HepG2 (cell line): ENCODE data around the gene CLTA. TPM values are rescaled to one million over a fixed set of nuclear protein-coding genes. Genes with fewer than 3 reads are reported as not detected.

Experiments
- ATAC-seq: fragments of 200-7000 bp; cut with Tn5 transposase; 3 replicates; pipeline ENCODE4 v1.9.1; 2020; ENCODE audit warnings: mild to moderate bottlenecking, moderate library complexity
- BruUV-seq: library from RNA; stranded (reverse); fragments of 400-500 nt; replicated peaks from 2 replicates; lab custom pipeline; 2021; lab: Mats Ljungman, UMichigan
- CTCF ChIA-PET: fragments of 300-600 bp; formaldehyde crosslinking; extraction: SDS; loops from one replicate; lab custom pipeline; 2021; ENCODE audit warnings: low total read pairs, inconsistent platforms, low intra/inter-chr PET ratio; lab: Yijun Ruan, JAX
- POLR2A ChIA-PET: fragments of 350-600 bp; sonication (Branson Sonifier 250); formaldehyde crosslinking; loops from one replicate; lab custom pipeline; 2020; ENCODE audit warnings: antibody characterized with exemption, inconsistent platforms; lab: Yijun Ruan, JAX
- DNase-seq: peaks from one replicate; pipeline ENCODE4 v3.0.0-alpha.2; 2015; ENCODE audit warnings: low spot score
- FAIRE-seq: peaks from 3 replicates; lab custom pipeline; 2011; peaks lifted over from hg19 to GRCh38; lab: Jason Lieb, UNC
- H2AFZ ChIP-seq: one replicate; pipeline ENCODE4 v1.6.1; 2011; ENCODE audit warnings: low read length, inconsistent platforms
- H3K27ac ChIP-seq: fragments of 300-600 bp; 3 replicates; pipeline ENCODE4 v1.8.0; 2011; ENCODE audit warnings: mixed run types, mild to moderate bottlenecking, mixed read lengths, low read length, inconsistent platforms; ENCODE audit not compliant: insufficient read depth; ENCODE audit errors: extremely low read length
- H3K27me3 ChIP-seq, 2 experiments: fragments of 200-600 bp in 1 of 2; 2 replicates in 1 of 2; 3 replicates in 1 of 2; pipeline versions ENCODE4 v1.6.0 to v1.8.0; 2011; ENCODE audit warnings: low read length in 2 of 2, mild to moderate bottlenecking in 2 of 2, moderate library complexity in 2 of 2, inconsistent platforms in 1 of 2; ENCODE audit not compliant: insufficient read depth in 2 of 2, control insufficient read depth in 1 of 2
- H3K36me3 ChIP-seq, 2 experiments: fragments of 200-600 bp in 1 of 2; replicated peaks in 1 of 2; 2 replicates in 1 of 2; 3 replicates in 1 of 2; pipeline versions ENCODE4 v1.5.1 to v1.8.0; 2011; ENCODE audit warnings: low read length in 2 of 2, inconsistent platforms in 1 of 2; ENCODE audit not compliant: insufficient read depth in 2 of 2, control insufficient read depth in 1 of 2
- H3K4me1 ChIP-seq: 2 replicates; pipeline ENCODE4 v1.5.1; 2012; ENCODE audit warnings: low read length, inconsistent platforms; ENCODE audit not compliant: insufficient read depth
- H3K4me2 ChIP-seq: 2 replicates; pipeline ENCODE4 v1.6.0; 2011; ENCODE audit warnings: low read depth, low read length, inconsistent platforms
- H3K4me3 ChIP-seq, 3 experiments: fragments of 200-600 bp in 1 of 3; sonication (generic), shearing (Covaris generic) in 1 of 3; replicated peaks in 1 of 3; 2 replicates each; pipeline ENCODE4 v1.5.1; 2011 to 2016; ENCODE audit warnings: low read length in 3 of 3, inconsistent platforms in 2 of 3, low read depth in 2 of 3, mild to moderate bottlenecking in 2 of 3, control low read depth in 1 of 3, mixed read lengths in 1 of 3; ENCODE audit not compliant: insufficient read depth in 1 of 3
- H3K79me2 ChIP-seq: one replicate; pipeline ENCODE4 v1.6.1; 2011; ENCODE audit warnings: low read length, inconsistent platforms; ENCODE audit not compliant: insufficient read depth
- H3K9ac ChIP-seq: 2 replicates; pipeline ENCODE4 v1.6.0; 2011; ENCODE audit warnings: mild to moderate bottlenecking, low read depth, low read length, inconsistent platforms; ENCODE audit not compliant: insufficient read depth
- H3K9me3 ChIP-seq: 2 replicates; pipeline ENCODE4 v1.5.1; 2012; ENCODE audit warnings: mild to moderate bottlenecking, low read length
- H4K20me1 ChIP-seq: 2 replicates; pipeline ENCODE4 v1.6.0; 2011; ENCODE audit warnings: inconsistent platforms, mild to moderate bottlenecking, low read length, moderate library complexity; ENCODE audit not compliant: insufficient read depth
- ATF7 ChIP-seq, 2 experiments: fragments of 450-650 bp in 1 of 2; sonication (generic) in 1 of 2; formaldehyde crosslinking in 1 of 2; IDR thresholded peaks; 2 replicates each; pipeline versions ENCODE4 v1.4.0 to v1.6.1; 2016 to 2020; ENCODE audit warnings: antibody characterized with exemption in 1 of 2, mild to moderate bottlenecking in 1 of 2, missing genetic modification reagents in 1 of 2
- CEBPG ChIP-seq: IDR thresholded peaks from 2 replicates; pipeline ENCODE4 v1.6.1; 2016
- CREB1 ChIP-seq, 2 experiments: fragments of 450-650 bp in 1 of 2; IDR thresholded peaks; 2 replicates each; pipeline ENCODE4 v1.6.1; 2016 to 2017; ENCODE audit warnings: control low read depth in 1 of 2, mild to moderate bottlenecking in 1 of 2, missing compliant biosample characterization in 1 of 2, missing genetic modification characterization in 1 of 2
- HNF4A ChIP-seq: sonication (generic); formaldehyde crosslinking; IDR thresholded peaks from 2 replicates; pipeline ENCODE4 v1.4.0; 2020; ENCODE audit warnings: missing genetic modification reagents
- KAT2B ChIP-seq: fragments of 150-350 bp; IDR thresholded peaks from 2 replicates; pipeline ENCODE4 v1.6.1; 2014; ENCODE audit warnings: low read depth, low read length, borderline replicate concordance
- NRL ChIP-seq: sonication (generic); formaldehyde crosslinking; IDR thresholded peaks from 2 replicates; pipeline ENCODE4 v1.5.0; 2020; ENCODE audit warnings: missing genetic modification reagents, mild to moderate bottlenecking, moderate library complexity, borderline replicate concordance
- PRMT3 ChIP-seq: sonication (generic); formaldehyde crosslinking; IDR thresholded peaks from 2 replicates; pipeline ENCODE4 v1.8.1; 2022; ENCODE audit warnings: low read depth, mild to moderate bottlenecking, moderate library complexity, missing genetic modification reagents, borderline replicate concordance
- ZBTB42 ChIP-seq: sonication (generic); formaldehyde crosslinking; IDR thresholded peaks from 2 replicates; pipeline ENCODE4 v1.5.0; 2020; ENCODE audit warnings: mild to moderate bottlenecking, missing genetic modification reagents
- ZNF34 ChIP-seq: sonication (generic); formaldehyde crosslinking; IDR thresholded peaks from 2 replicates; pipeline ENCODE4 v1.4.0; 2020; ENCODE audit warnings: mild to moderate bottlenecking, missing genetic modification reagents, borderline replicate concordance
- ZNF644 ChIP-seq: IDR thresholded peaks from 2 replicates; pipeline ENCODE4 v1.6.1; 2016; ENCODE audit warnings: low read depth
- WGBS: methylation state at CpG from one replicate; pipeline ENCODE4 v1.1.6; 2017; ENCODE audit warnings: low lambda C conversion rate; 5-methylcytosine and 5-hydroxymethylcytosine counted together
- in situ Hi-C: cut with HindIII; loops from 2 replicates; pipeline ENCODE4 v1.10.0; 2017; ENCODE audit warnings: low pct_unique_long_range_greater_than_20kb; ENCODE audit not compliant: extremely low pct_ligation_motif_present
- intact Hi-C: fragments of 100-400 bp; cut with micrococcal nuclease; formaldehyde crosslinking; loops from one replicate; pipeline ENCODE4 v1.10.0; 2022; ENCODE audit not compliant: unreplicated experiment
- polyA plus RNA-seq, 8 experiments: library from polyadenylated mRNA; depleted of rRNA in 3 of 8; stranded (reverse) in 7 of 8; unstranded in 1 of 8; fragments of >200 nt; fragmentation: Illumina TruSeq in 4 of 8; extraction: Trizol in 4 of 8; gene quantifications; 2 replicates each; pipeline versions ENCODE4 v1.2.1 to v1.2.3, GENCODE V29; 2011 to 2016; ENCODE audit warnings: low read depth in 4 of 8, missing spikeins in 1 of 8, mixed read lengths in 1 of 8; ENCODE audit not compliant: insufficient read depth in 1 of 8
- total RNA-seq, 5 experiments: library from RNA; depleted of rRNA; stranded (reverse); fragments of >200 nt; fragmentation: Illumina TruSeq; extraction: Trizol; gene quantifications; 2 replicates each; pipeline ENCODE4 v1.2.3, GENCODE V29; 2016; ENCODE audit warnings: low read depth in 1 of 5

The CLTA gene
- total and polyA plus RNA-seq, 2 of the 13 experiments (the other 11 are each of a cell fraction or from before 2014, with no cell fraction given): 143 to 222 TPM

GRCh38 chr9:36169166-36169565 is 21.6 kb upstream of the CLTA start, which contains the start of gene CCIN:
Gene CCIN, plus strand, starts transcription at chr9:36169388. Its CDS starts 115 bp downstream, at chr9:36169503.
- intact Hi-C loops: loop anchor here (5.0 kb wide), 2 partner anchors 162 to 212 kb away; partner anchors contain the start of gene OR2S2
- Histone ChIP-seq H3K79me2 (no peaks in the 10 kb centered on the region), H3K4me3 (no peak within 1 kb of the TSS), H2AFZ (no peak within 1 kb of the TSS), H3K4me1 (no peaks in the 10 kb centered on the region), H3K4me2 (no peak within 1 kb of the TSS), H3K27ac (no peak within 1 kb of the TSS), H3K27me3 (peaks cover 6 to 42% of the 10 kb centered on the region in 2 experiments; a peak in 4 of 5 replicates), H3K9ac (no peak within 1 kb of the TSS), H4K20me1 (no peaks in the 10 kb centered on the region), H3K36me3 (no peaks in the 10 kb centered on the region), H3K9me3 (no peaks in the 10 kb centered on the region)
- no TSS peak for BruUV-seq
- in situ Hi-C loops: loop anchor here (5.0 kb wide), 1 partner anchor 67 kb away; no protein-coding TSS in a partner anchor
- TF ChIP-seq CREB1 (IDR thresholded peaks at IDR 0.05): peak; percentile 48; the same call in 1 of the 2 replicates
- TF ChIP-seq CREB1 (CRISPR knock-in tag; IDR thresholded peaks at IDR 0.05): no peak
- no peak for TF ChIP-seq CEBPG
- no peak for TF ChIP-seq ZBTB42
- TF ChIP-seq ZNF644 (CRISPR knock-in tag): no peak
- no peak for TF ChIP-seq PRMT3 (CRISPR knock-in tag)
- TF ChIP-seq HNF4A (CRISPR knock-in tag): no peak
- no peak for TF ChIP-seq NRL (CRISPR knock-in tag)
- TF ChIP-seq KAT2B: no peak
- TF ChIP-seq ZNF34 (CRISPR knock-in tag): no peak
- TF ChIP-seq ATF7 (IDR thresholded peaks at IDR 0.05): peak; percentile 87
- no peak for TF ChIP-seq ATF7 (CRISPR knock-in tag; IDR thresholded peaks at IDR 0.05)
- POLR2A ChIA-PET: interaction anchor here (0.7 kb wide), 1 partner anchor 21 kb away, joined by 3 read pairs; the partner anchor contains the start of gene CLTA
- FAIRE-seq: no peak
- no peak for DNase-seq
- 49% methylated on average over 6 of the region's 6 CpGs for WGBS
- CTCF ChIA-PET: no interaction called here
- no peak for ATAC-seq
